Right ventricle myocardium superior (tissue), 1 donor: ENCODE data around the gene AFAP1. TPM values are rescaled to one million over a fixed set of nuclear protein-coding genes. Genes with fewer than 3 reads are reported as not detected.

Source experiments
- ATAC-seq: fragments of 200-7000 bp; cut with Tn5 transposase; one replicate; pipeline ENCODE4 v1.9.1; 2020; ENCODE audit warnings: mild to moderate bottlenecking; ENCODE audit not compliant: poor library complexity
- DNase-seq: peaks from one replicate; pipeline ENCODE4 v3.0.0-alpha.2; 2020
- intact Hi-C: fragments of 100-400 bp; cut with DNase I; formaldehyde crosslinking; loops from one replicate; pipeline ENCODE4 v1.11.2; 2022
- total RNA-seq: library from RNA; stranded (reverse); fragmentation: NEBNext Ultra II Directional; extraction: Animal tissue kit (Norgen Biotek cat#: 25700); gene quantifications from one replicate; pipeline ENCODE4 v1.2.1, GENCODE V29; 2021
- donor health status: DM: no; HTN: yes; CAD: no; lungs with severe emphysema.

Gene AFAP1
- total RNA-seq, 1 donor from 2014 or later: 6.2 TPM

GRCh38 chr4:7774301-7775294 is 165.1 kb downstream of the AFAP1 start:
- ATAC-seq: no peak
- peak; percentile 14 for DNase-seq
- intact Hi-C loops: no loop called here

- DNase-seq (peak; percentile 30), ATAC-seq (no peak)
- intact Hi-C loops: no loop called here
Observed at GRCh38 chr4:7773401-7774180, 166.1 kb downstream of the AFAP1 start.

- ATAC-seq: peak; percentile 64
Observed at GRCh38 chr4:7772711-7773385, 166.8 kb downstream of the AFAP1 start.

GRCh38 chr4:7771541-7772507 is 167.8 kb downstream of the AFAP1 start:
- intact Hi-C loops: no loop called here
- ATAC-seq (no peak), DNase-seq (no peak)

More at GRCh38 chr4:7772711-7773385, 166.8 kb downstream of the AFAP1 start:
- intact Hi-C loops: no loop called here
- peak; percentile 74 for DNase-seq

GRCh38 chr4:7771056-7771455 is 168.6 kb downstream of the AFAP1 start:
- no peak for ATAC-seq
- no peak for DNase-seq
- intact Hi-C loops: no loop called here

GRCh38 chr4:7770224-7771050 is 169.2 kb downstream of the AFAP1 start:
- intact Hi-C loops: no loop called here
- DNase-seq (no peak), ATAC-seq (peak; percentile 36)

- no peak for DNase-seq
- no peak for ATAC-seq
- intact Hi-C loops: no loop called here
Observed at GRCh38 chr4:7769396-7770223, 170.1 kb downstream of the AFAP1 start.

- intact Hi-C loops: no loop called here
- DNase-seq (no peak), ATAC-seq (no peak)
Observed at GRCh38 chr4:7768736-7769135, 170.9 kb downstream of the AFAP1 start.

- no peak for ATAC-seq
- DNase-seq: no peak
- intact Hi-C loops: no loop called here
Observed at GRCh38 chr4:7767966-7768365, 171.7 kb downstream of the AFAP1 start.

GRCh38 chr4:7767526-7767925 is 172.1 kb downstream of the AFAP1 start:
- peak; percentile 33 for DNase-seq
- intact Hi-C loops: no loop called here

GRCh38 chr4:7766661-7767345 is 172.9 kb downstream of the AFAP1 start:
- DNase-seq (peak; percentile 50), ATAC-seq (peak; percentile 42)
- intact Hi-C loops: no loop called here

More at GRCh38 chr4:7767526-7767925, 172.1 kb downstream of the AFAP1 start:
- no peak for ATAC-seq

GRCh38 chr4:7766086-7766485 is 173.6 kb downstream of the AFAP1 start:
- ATAC-seq (no peak), DNase-seq (peak; percentile 23)
- intact Hi-C loops: no loop called here

- intact Hi-C loops: no loop called here
- ATAC-seq: no peak
- DNase-seq: peak; percentile 9
Observed at GRCh38 chr4:7765666-7766065, 174.0 kb downstream of the AFAP1 start.

GRCh38 chr4:7764466-7764865 is 175.2 kb downstream of the AFAP1 start:
- ATAC-seq (no peak), DNase-seq (peak; percentile 25)
- intact Hi-C loops: no loop called here

GRCh38 chr4:7763788-7764187 is 175.9 kb downstream of the AFAP1 start:
- intact Hi-C loops: no loop called here
- ATAC-seq (no peak), DNase-seq (peak; percentile 3)

- ATAC-seq (no peak), DNase-seq (peak; percentile 38)
- intact Hi-C loops: no loop called here
Observed at GRCh38 chr4:7763106-7763505, 176.6 kb downstream of the AFAP1 start.
